NB4 (cell line): ENCODE data around the gene PCBD1.

Source experiments
- DNase-seq: peaks from one replicate; pipeline ENCODE4 v3.0.0; 2010; ENCODE audit warnings: low read depth
- H3K4me3 ChIP-seq: one replicate; pipeline ENCODE4 v1.5.1; 2011; ENCODE audit warnings: mild to moderate bottlenecking, low read depth, low read length, moderate library complexity
- MYC ChIP-seq: IDR thresholded peaks from 2 replicates; pipeline ENCODE4 v1.6.1; 2011; ENCODE audit warnings: low read depth, low read length
- POLR2A ChIP-seq: IDR thresholded peaks from 2 replicates; pipeline ENCODE4 v1.6.1; 2011; ENCODE audit warnings: mild to moderate bottlenecking; ENCODE audit not compliant: insufficient read length; ENCODE audit errors: extremely low read depth
- TF ChIP-seq, protein P1 (sequence below): IDR thresholded peaks from one replicate; pipeline ENCODE4 v1.5.1; 2012; ENCODE audit warnings: low read depth, low read length
- TF ChIP-seq, protein P2 (sequence below): IDR thresholded peaks from 2 replicates; pipeline ENCODE4 v1.6.1; 2011; ENCODE audit warnings: low read depth, low read length

The PCBD1 gene

DNA sequence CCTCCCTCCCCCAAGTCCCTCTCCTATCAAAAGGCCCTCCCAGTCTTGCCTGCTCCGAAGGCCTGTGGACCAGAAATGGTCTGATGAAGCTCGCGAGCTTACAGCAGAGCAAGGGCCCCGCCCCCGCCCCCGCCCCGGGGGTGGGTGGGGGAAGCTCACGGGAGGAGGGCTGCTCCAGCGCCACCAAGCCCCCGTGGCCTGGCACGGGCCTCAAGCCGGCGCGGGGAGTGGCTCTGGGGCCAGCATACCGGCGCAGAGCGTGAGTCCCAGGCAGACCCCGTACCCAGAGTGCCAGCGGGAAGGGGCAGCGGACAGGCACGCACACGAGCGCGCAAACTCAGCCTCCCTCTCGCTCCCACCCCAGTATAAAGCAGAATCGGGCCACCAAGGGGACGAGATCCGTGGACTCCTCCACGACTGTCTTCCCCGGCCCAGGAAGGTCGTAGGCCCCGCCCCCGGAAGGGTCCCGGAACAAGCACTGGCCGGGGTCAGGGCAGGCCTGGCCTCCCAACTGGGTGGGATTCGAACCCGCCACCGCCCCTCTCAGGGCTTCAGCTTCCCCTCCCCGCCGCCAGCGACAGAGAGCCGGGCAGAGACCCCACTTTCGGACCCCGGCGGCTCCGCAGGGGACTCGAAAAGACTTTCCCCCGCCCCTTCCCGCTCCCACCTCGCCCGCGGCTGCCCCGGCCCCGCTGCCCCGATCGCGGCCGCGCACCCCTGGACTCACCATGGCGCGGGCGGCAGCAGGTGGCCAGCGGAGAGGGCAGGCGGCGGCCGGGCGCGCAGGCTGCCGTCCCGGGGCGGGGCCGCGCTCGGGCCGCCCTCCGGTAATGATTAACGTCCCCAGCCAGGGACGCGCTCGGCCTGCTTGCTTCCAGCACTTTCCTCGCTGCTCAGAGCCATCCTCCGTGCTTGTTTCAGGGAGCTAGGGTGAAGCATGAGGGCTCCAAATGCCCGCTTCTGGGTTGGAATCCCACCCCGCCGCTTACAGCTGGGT, at the start of gene PCBD1:
Gene PCBD1, minus strand, starts transcription at position 762 of the 997 bp plus-strand sequence. Its CDS starts 32 bp downstream, at position 730.
- TF ChIP-seq POLR2A (peak; percentile 60), MYC (peak; percentile 55; the same call in 1 of the 2 replicates)
- TF ChIP-seq, protein P1, sequence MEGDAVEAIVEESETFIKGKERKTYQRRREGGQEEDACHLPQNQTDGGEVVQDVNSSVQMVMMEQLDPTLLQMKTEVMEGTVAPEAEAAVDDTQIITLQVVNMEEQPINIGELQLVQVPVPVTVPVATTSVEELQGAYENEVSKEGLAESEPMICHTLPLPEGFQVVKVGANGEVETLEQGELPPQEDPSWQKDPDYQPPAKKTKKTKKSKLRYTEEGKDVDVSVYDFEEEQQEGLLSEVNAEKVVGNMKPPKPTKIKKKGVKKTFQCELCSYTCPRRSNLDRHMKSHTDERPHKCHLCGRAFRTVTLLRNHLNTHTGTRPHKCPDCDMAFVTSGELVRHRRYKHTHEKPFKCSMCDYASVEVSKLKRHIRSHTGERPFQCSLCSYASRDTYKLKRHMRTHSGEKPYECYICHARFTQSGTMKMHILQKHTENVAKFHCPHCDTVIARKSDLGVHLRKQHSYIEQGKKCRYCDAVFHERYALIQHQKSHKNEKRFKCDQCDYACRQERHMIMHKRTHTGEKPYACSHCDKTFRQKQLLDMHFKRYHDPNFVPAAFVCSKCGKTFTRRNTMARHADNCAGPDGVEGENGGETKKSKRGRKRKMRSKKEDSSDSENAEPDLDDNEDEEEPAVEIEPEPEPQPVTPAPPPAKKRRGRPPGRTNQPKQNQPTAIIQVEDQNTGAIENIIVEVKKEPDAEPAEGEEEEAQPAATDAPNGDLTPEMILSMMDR, result no peak
- DNase-seq, result peak; percentile 81
- peak within 1 kb of the TSS; percentile 71 for H3K4me3 ChIP-seq

GRCh38 chr10:70937661-70938060, 49.3 kb upstream of the PCBD1 start:
- no peak for TF ChIP-seq MYC
- TF ChIP-seq, protein P1, result no peak
- TF ChIP-seq, protein P2, sequence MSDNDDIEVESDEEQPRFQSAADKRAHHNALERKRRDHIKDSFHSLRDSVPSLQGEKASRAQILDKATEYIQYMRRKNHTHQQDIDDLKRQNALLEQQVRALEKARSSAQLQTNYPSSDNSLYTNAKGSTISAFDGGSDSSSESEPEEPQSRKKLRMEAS, result no peak

DNA sequence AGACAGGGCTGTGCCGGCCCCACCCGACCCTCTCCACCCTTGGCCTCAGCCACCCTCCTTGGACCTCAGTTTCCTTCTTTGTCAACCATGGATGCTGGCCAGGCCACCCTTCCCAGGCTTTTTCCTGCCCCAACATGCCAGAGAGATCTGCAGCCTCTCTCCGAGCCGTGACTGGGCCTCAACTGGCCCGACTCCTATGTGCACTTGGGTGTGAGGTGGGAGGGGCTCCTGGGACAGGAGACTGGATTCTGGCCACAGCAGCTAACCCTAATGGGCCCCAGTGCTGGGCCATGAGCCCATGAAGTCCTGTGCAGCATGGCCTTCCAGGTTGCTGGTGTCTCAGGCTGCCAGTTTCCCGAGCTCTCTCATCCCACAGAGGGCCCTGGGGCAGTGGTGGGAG, 47.7 kb upstream of the PCBD1 start:
- DNase-seq, result no peak
- TF ChIP-seq, protein P1, result no peak
- TF ChIP-seq MYC (no peak), POLR2A (no peak)
- TF ChIP-seq, protein P2, result no peak
- H3K4me3 ChIP-seq, result no peak overlapping the region

More at GRCh38 chr10:70937661-70938060, 49.3 kb upstream of the PCBD1 start:
- H3K4me3 ChIP-seq, result no peak overlapping the region
- no peak for DNase-seq

DNA sequence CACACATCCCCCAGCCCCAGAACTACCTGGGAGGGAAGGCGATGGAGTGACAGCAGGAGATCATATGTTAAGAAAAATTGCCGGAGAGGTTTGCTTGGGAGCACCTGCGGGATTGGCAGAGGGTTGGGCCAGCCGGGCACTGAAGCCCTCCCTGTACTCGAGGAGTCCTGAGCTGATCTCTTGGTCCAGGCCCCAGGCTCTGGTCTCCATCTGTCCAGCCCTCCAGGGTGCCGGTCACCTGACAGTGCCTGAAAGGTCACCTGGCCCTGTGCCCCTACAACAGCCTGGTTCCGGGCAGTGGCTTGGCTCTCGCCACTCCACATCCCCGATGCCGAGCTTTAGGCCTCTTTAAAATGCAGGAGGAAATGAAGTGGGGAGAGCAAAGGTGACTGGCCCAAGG, 47.3 kb upstream of the PCBD1 start:
- TF ChIP-seq POLR2A (no peak), MYC (no peak)
- TF ChIP-seq, protein P2, result no peak
- TF ChIP-seq, protein P1, result no peak
- DNase-seq, result no peak
- H3K4me3 ChIP-seq, result no peak overlapping the region

GRCh38 chr10:70935125-70935625, 46.8 kb upstream of the PCBD1 start:
- TF ChIP-seq, protein P1, result no peak
- TF ChIP-seq, protein P2, result no peak
- TF ChIP-seq POLR2A, result no peak
- no peak for DNase-seq
- H3K4me3 ChIP-seq, result no peak overlapping the region
